HG02798 (cell line): ENCODE results near the gene PIAS3.
"Not testable (repeated sequence)": the region's sequence is repeated elsewhere in the genome, so short reads cannot be mapped to it uniquely, and the experiment has no call there.

ENCODE experiments used
- ATAC-seq: cut with Tn5 transposase; IDR thresholded peaks from one replicate; pipeline ENCODE4 v1.9.1; 2021; ENCODE audit warnings: mild to moderate bottlenecking; ENCODE audit not compliant: unreplicated experiment, poor library complexity

Gene PIAS3

DNA sequence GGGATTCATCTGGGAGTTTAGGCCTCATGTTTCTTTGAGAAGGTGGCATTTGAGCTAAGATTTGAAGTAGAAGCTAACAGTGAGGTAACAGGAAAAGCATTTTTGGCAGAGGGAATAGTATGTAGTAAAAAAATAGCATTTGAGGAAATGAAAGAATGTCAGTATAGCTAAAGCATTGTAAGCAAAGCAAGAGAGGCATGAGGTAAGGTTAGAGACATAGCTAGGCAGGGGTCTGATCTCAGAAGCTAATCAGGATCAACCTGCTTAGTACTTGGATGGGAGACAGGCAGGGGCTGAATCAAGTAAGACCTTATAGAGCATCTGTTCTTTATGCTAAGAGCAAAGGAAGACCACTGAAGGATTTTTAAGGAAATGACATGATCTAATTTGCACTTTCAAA, 30.9 kb downstream of the PIAS3 start:
- ATAC-seq: no peak

DNA sequence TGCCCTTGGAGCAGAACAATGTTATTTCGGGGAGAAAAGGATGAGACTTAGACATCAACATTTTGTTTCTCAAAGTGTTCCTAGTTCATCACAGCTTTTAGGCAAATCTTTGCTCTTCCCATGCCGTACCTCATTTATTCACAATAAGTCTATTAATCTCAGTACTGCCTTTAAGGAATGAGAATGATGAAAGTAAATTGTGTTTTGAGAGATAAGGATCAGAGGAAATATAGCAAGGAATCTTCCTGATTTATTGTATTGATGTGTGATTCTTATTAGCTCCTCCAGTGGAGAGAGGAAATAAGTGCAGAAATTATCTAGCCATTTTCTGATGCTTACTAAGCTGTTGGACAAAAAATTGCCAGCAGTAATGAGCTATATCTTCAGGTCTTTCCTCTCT, 32.9 kb downstream of the PIAS3 start:
- no peak for ATAC-seq

DNA sequence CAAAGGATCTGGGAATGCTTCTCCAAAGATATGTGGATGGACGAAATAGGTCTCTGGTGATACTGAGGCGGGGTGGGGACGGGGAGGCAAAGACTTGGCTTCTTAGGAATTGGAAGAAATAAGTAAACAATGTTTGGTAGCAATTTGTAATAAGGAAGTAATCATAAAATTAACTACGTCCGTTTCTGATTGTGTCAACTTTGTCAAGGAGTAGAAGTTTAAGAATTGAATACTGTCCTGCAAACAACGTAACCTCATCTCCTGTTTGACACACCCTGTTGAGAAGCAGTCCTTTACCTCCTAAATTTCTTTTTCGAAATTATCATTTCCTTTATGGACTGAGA, 34.4 kb downstream of the PIAS3 start:
- no peak for ATAC-seq

DNA sequence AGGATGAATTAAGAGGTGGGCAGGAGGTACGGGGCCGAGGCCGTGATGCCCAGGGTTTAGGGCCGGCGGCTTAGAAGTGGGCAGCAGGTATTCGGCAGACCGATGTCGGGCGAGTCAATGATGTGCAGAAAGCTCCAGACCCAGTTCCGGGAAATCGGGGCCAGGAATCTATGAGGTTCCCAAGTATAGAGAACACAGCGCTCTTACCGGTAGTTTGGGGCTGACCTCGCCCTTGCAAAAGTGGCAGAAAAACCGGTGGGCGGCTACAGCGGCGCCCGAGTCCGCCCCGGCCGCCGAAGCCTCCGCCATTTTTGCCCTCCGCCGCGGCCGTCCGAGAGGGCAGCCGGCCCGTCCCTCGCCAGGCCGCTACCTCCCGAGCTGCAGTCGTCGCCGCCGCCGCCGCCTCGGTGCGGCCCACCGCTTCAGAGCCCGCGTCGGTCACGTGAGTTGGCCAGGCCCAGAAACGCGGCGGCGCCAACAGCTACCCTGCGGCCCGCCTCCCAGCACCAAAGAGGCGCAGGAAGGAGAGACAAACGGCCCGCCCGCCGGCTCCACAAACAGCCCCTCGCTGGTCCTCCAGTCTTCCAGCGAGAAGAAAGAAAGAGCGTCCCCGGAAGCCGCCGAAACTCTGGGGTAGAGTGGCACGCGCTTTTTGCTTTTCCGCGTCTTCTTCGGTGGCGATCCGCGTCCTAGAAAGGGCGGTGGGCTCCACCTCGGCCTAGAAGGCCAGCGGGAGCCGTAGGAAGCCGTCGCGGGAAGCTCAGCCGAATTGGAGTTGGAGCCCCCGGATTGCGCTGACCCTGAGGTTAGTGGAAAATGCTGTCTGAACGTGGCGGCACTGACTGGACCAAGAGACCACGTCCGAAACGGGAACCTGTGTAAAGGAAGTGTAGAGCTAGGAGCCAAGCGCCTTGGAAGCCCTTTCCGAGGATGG, 35.0 kb downstream of the PIAS3 start, which contains the start of the genes POLR3C and RNF115:
TSS of gene POLR3C (plus strand) at position 636 of the 934 bp plus-strand sequence. CDS start 1,577 bp downstream, outside the sequence.
TSS of gene RNF115 (minus strand) at position 531 of the 934 bp plus-strand sequence. CDS start at position 309, 222 bp downstream.
- peak; percentile 95 for ATAC-seq

DNA sequence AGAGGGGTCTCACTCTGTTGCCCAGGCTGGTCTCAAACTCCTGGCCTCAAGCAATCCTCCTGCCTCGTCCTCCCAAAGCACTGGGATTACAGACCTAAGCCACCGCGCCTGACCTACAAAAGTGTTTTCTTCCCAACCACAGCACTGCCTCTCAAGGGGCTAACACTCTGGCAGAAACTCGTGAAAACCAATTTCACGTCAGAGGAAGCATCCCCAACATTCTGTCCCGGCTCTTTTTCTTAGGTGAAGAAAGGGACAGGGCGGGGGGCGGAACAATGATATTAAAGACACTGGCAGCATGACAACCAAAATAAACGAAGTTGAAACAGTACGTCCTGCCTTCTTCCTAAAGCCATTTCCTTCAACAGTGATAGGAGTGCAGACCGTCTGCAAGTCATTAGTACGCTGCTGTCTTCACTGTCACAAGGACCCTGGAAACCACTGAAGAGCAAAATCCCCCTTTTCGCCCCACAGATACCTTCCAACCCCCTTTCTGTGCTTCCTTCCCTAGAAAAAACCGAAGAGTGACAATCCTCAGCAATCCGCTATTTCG, 36.0 kb downstream of the PIAS3 start:
- not testable (repeated sequence) for ATAC-seq

DNA sequence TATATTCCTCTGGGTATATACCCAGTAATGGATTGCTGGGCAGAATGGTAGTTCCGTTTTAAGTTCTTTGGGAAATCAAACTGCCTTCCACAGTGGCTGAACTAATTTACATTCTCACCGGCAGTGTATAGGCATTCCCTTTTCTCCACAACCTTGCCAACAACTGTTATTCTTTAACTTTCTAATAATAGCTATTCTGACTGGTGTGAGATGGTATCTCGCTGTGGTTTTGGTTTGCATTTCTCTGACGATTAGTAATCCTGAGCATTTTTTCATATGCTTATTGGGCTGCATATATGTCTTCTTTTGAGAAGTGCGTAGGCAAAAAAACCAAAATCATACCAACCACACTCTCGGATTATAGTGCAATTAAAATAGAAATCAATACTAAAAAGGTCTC, 40.8 kb downstream of the PIAS3 start:
- peak; percentile 42 for ATAC-seq

DNA sequence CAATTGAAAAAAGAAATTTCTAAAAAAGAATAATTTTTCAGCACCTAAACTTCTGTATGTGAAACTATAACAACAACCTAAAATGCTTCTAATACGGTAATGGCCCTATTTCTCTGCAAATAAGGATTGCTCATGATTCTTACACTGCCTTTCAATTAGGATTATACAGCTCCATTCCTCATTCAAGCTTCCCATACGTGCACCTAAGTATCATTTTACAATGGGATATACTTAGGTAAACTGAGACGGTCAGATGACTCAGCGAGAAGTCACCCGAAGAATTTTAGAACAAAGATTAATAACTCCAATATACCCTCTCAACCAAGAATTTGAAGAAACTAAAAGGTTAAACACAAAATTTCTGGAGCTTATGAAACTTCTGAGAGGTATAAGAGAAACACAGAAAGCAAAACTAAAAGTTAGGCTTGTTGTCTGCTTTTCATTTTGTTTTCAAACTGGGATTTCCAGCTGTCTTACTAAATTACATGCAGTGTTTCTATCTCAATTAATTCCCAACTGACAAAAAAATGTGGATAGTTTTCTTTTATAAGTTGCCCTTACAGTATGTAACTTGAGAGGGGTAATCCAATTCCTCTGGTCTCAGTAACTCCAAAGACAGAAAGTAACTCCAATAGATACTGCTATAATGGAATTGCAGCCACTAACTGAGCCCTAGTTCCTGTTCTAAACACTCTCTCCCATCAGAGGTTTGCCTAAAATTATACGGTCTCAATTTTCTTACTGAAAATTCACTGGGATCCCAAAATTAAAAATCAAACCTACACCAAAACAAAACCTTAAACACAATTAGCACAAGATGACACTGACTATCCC, 45.7 kb downstream of the PIAS3 start:
- ATAC-seq: not testable (repeated sequence)

DNA sequence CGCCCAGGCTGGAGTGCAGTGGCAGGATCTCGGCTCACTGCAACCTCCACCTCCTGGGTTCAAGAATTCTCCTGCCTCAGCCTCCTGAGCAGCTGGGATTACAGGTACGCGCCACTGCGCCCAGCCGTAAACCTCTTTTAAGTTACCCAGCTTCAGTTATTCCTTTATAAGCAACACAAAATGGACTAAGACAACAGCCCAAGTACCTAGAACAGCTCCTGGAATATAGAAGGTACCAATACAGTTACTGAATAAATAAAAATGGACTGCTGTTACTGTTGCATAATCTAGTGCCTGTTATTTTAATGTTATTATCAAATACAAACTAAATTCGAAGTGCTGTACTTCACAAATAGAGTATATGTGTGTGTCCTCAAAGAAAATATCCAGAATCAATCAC, 52.0 kb downstream of the PIAS3 start:
- ATAC-seq: no peak

DNA sequence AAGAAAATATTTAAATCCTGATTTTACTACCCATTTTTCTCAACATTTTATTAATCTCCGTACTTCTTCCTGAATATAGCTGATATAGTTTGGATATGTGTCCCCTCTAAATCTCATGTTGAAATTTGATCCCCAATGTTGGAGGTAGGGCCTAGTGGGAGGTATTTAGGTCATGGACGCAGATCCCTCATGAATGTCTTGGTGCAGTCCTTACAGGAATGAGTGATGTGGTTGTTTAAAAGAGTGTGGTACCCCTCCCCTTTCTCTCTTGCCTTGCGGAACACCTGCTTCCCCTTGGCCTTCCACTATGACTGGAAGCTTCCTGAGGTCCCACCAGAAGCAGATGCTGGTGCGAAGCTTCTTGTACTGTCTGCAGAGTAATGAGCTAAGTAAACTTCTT, 52.5 kb downstream of the PIAS3 start:
- no peak for ATAC-seq

DNA sequence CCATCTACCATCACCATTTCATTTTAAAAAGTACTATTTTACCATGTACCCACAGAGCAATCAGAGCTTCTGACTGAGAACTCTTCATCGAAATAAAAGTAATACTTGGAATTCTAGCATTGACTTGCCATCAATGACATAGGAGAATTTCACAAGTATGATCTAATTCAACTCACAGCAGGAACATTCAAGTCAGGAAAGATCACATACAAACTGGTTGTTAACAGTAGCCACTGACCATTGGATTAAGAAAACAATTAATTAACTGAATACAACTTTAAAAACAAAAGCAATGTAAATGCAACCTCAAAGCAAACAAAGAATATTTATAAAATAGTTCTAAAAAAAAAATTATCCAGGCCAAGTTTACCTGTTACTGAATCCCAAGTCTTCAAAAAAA, 53.8 kb downstream of the PIAS3 start:
- no peak for ATAC-seq

DNA sequence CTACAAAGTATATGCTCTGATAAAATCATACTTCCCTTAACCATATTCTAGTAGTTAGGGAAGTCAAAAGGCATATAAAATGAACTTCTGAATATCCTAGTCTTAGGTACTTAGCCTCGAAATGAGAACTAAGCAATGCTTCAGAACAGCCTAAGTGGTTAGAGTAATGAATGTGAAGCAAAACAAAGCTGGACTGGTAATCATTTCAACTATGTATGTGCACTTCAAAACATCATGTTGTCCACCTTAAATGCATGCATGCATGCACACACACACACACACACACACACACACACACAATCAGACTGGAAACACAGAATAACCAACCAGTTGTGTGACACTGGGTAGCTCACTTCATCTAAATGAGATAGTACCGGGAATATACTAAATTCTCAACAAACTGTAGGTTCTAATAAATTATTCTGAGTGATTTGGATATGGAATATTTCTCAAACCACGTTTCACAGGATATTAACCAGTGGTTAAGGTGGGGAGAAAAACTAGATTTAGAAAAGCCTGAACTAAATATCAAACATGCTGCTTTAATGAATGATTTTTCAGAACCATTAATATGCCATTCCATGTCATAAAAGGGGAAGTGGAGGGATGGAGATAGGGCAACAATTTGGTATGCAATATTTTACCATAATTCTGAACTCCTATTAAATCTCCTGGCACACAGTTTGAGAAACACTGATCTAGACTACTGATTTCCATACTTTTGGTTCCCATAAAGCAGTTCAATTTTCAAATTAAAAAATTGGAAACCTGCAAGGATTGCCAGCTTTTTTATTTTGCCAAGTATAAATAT, 54.4 kb downstream of the PIAS3 start:
- no peak for ATAC-seq

DNA sequence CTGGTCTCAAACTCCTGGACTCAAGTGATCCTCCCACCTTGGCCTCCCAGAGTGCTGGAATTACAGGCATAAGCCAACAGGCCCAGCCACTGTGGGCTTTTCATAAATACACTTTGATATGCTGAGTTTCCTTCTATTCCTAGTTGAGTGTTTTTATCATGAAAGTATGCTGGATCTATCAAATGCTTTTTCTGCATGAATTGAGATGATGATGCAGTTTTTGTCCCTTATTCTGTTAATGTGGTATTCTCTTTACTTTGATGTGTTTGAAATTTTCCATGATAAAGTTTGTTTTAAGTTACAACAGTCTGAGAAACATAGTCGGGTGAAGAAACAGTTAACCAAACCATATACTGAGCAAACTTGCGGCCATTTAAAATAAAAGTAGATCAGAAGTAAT, 59.1 kb downstream of the PIAS3 start:
- ATAC-seq: no peak
